WTC11 (cell line): ENCODE measurements around the gene GTF2H1. TPM values are rescaled to one million over a fixed set of nuclear protein-coding genes. Genes with fewer than 3 reads are reported as not detected.

Experiments used
- ATAC-seq: fragments of 200-7000 bp; cut with Tn5 transposase; 2 replicates; pipeline ENCODE4 v1.10.0; 2021; ENCODE audit warnings: mild to moderate bottlenecking, moderate library complexity
- CTCF ChIA-PET: fragments of 300-600 bp; sonication (Branson Sonifier 250); formaldehyde crosslinking; loops from one replicate; lab custom pipeline; 2021; ENCODE audit warnings: antibody characterized with exemption; lab: Charles Lee
- POLR2A ChIA-PET: fragments of 350-600 bp; sonication (Branson Sonifier 250); formaldehyde crosslinking; loops from one replicate; lab custom pipeline; 2021; ENCODE audit warnings: antibody characterized with exemption; lab: Charles Lee
- DNase-seq: peaks from one replicate; pipeline ENCODE4 v3.0.0; 2021; ENCODE audit warnings: low spot score
- H3K27ac Mint-ChIP-seq: 2 replicates; pipeline ENCODE4 v1.8.0; 2021; ENCODE audit warnings: mixed read lengths
- H3K27me3 Mint-ChIP-seq: 2 replicates; pipeline ENCODE4 v1.8.0; 2021; ENCODE audit warnings: low read depth, mild to moderate bottlenecking, moderate library complexity, mixed read lengths
- H3K36me3 Mint-ChIP-seq: 2 replicates; pipeline ENCODE4 v1.8.0; 2021; ENCODE audit warnings: mixed read lengths
- H3K4me1 Mint-ChIP-seq: 2 replicates; pipeline ENCODE4 v1.8.0; 2022; ENCODE audit warnings: mixed read lengths
- H3K4me3 Mint-ChIP-seq: 2 replicates; pipeline ENCODE4 v1.8.0; 2021; ENCODE audit warnings: mild to moderate bottlenecking, moderate library complexity, mixed read lengths
- H3K9me3 Mint-ChIP-seq: 2 replicates; pipeline ENCODE4 v1.8.0; 2021; ENCODE audit warnings: mixed read lengths
- ATF1 ChIP-seq: sonication (generic); formaldehyde crosslinking; IDR thresholded peaks from 2 replicates; pipeline ENCODE4 v1.8.1; 2023; ENCODE audit warnings: mild to moderate bottlenecking, moderate library complexity, missing genetic modification reagents
- ATF6 ChIP-seq: sonication (generic); formaldehyde crosslinking; IDR thresholded peaks from 2 replicates; pipeline ENCODE4 v1.8.1; 2023; ENCODE audit warnings: mild to moderate bottlenecking, missing genetic modification reagents
- E2F4 ChIP-seq: sonication (generic); formaldehyde crosslinking; IDR thresholded peaks from 2 replicates; pipeline ENCODE4 v1.8.1; 2022; ENCODE audit warnings: low read depth, mild to moderate bottlenecking, moderate library complexity, missing genetic modification reagents, borderline replicate concordance
- FOXP1 ChIP-seq: sonication (generic); formaldehyde crosslinking; IDR thresholded peaks from 2 replicates; pipeline ENCODE4 v1.8.0; 2022; ENCODE audit warnings: missing genetic modification reagents, mild to moderate bottlenecking, moderate library complexity, borderline replicate concordance
- FOXP4 ChIP-seq: sonication (generic); formaldehyde crosslinking; IDR thresholded peaks from 2 replicates; pipeline ENCODE4 v1.8.0; 2022; ENCODE audit warnings: mild to moderate bottlenecking, missing genetic modification reagents
- HMGXB4 ChIP-seq: sonication (generic); formaldehyde crosslinking; IDR thresholded peaks from 2 replicates; pipeline ENCODE4 v1.8.1; 2023; ENCODE audit warnings: mild to moderate bottlenecking, moderate library complexity, missing genetic modification reagents
- KAT7 ChIP-seq: sonication (generic); formaldehyde crosslinking; IDR thresholded peaks from 2 replicates; pipeline ENCODE4 v1.8.1; 2023; ENCODE audit warnings: missing genetic modification reagents, mild to moderate bottlenecking, borderline replicate concordance
- NR3C1 ChIP-seq: sonication (generic); formaldehyde crosslinking; conservative IDR thresholded peaks from 2 replicates; pipeline ENCODE4 v1.8.1; 2023; ENCODE audit warnings: low read depth, mild to moderate bottlenecking, missing genetic modification reagents
- OVOL2 ChIP-seq: fragments of 250-450 bp; sonication (Bioruptor Pico); IDR thresholded peaks from 2 replicates; pipeline ENCODE4 v1.9.0; 2021; ENCODE audit warnings: mild to moderate bottlenecking, borderline replicate concordance
- SOX15 ChIP-seq: fragments of 250-450 bp; sonication (Bioruptor Pico); IDR thresholded peaks from 2 replicates; pipeline ENCODE4 v1.9.0; 2021; ENCODE audit warnings: mild to moderate bottlenecking
- TEAD1 ChIP-seq: sonication (generic); formaldehyde crosslinking; IDR thresholded peaks from 2 replicates; pipeline ENCODE4 v1.8.0; 2022; ENCODE audit warnings: mild to moderate bottlenecking, missing genetic modification reagents
- TEAD4 ChIP-seq: sonication (generic); formaldehyde crosslinking; IDR thresholded peaks from 2 replicates; pipeline ENCODE4 v1.8.0; 2022; ENCODE audit warnings: mild to moderate bottlenecking, missing genetic modification reagents
- USF1 ChIP-seq: sonication (generic); formaldehyde crosslinking; IDR thresholded peaks from 2 replicates; pipeline ENCODE4 v1.8.0; 2022; ENCODE audit warnings: mild to moderate bottlenecking, missing genetic modification reagents
- ZNF317 ChIP-seq: sonication (generic); formaldehyde crosslinking; IDR thresholded peaks from 2 replicates; pipeline ENCODE4 v1.8.1; 2023; ENCODE audit warnings: low read depth, mild to moderate bottlenecking, moderate library complexity, missing genetic modification reagents, borderline replicate concordance
- ZNF671 ChIP-seq: fragments of 250-450 bp; sonication (Bioruptor Pico); IDR thresholded peaks from 2 replicates; pipeline ENCODE4 v1.8.0; 2021; ENCODE audit warnings: mild to moderate bottlenecking
- ZSCAN18 ChIP-seq: fragments of 250-450 bp; sonication (Bioruptor Pico); IDR thresholded peaks from 2 replicates; pipeline ENCODE4 v2.1.2; 2022; ENCODE audit warnings: mild to moderate bottlenecking, moderate library complexity
- total RNA-seq: library from RNA; stranded (reverse); gene quantifications from 3 replicates; pipeline ENCODE4 v1.2.3, GENCODE V29; 2021

The GTF2H1 gene
- total RNA-seq, 1 experiment from 2014 or later = 24.1 TPM

- TF ChIP-seq NR3C1 (CRISPR knock-in tag) (0 out of 2 replicates have a peak, but pooled peaks have one; percentile 38), ZNF317 (CRISPR knock-in tag) (0 out of 2 replicates have a peak, but pooled peaks have one; percentile 48), TEAD4 (CRISPR knock-in tag) (no peak), FOXP1 (peak; percentile 55; the same call in 1 of the 2 replicates), USF1 (CRISPR knock-in tag) (peak; percentile 62; the same call in 1 of the 2 replicates), HMGXB4 (CRISPR knock-in tag) (peak; percentile 71; the same call in 1 of the 2 replicates), TEAD1 (CRISPR knock-in tag) (0 out of 2 replicates have a peak, but pooled peaks have one; percentile 68), OVOL2 (CRISPR knock-in tag) (no peak), FOXP4 (CRISPR knock-in tag) (peak; percentile 85), ATF6 (CRISPR knock-in tag) (no peak), SOX15 (CRISPR knock-in tag) (no peak), ZSCAN18 (no peak), ZNF671 (0 out of 2 replicates have a peak, but pooled peaks have one; percentile 42)
Measured at GRCh38 chr11:18394275-18394927, 72.0 kb downstream of the GTF2H1 start, which contains the start of gene LDHA (continued).

- peaks cover 42% of the 10 kb centered on the region for H3K36me3 Mint-ChIP-seq
- H3K27me3 Mint-ChIP-seq = peaks cover 9% of the 10 kb centered on the region
- peaks cover 25% of the 10 kb centered on the region for H3K4me1 Mint-ChIP-seq
- H3K27ac Mint-ChIP-seq = peak overlapping the region; percentile 96
- H3K9me3 Mint-ChIP-seq = no peaks in the 10 kb centered on the region
- DNase-seq (no peak), ATAC-seq (no peak)
- POLR2A ChIA-PET = interaction anchor here (1.0 to 2.2 kb wide), 7 partner anchors 12 to 256 kb away, joined by 3 to 14 read pairs (median 4); partner anchors contain the start of genes LDHC and TSG101
- CTCF ChIA-PET = interaction anchor here (1.0 to 2.9 kb wide), 10 partner anchors 15 to 404 kb away, joined by 3 to 22 read pairs (median 4); no protein-coding TSS in a partner anchor
- TF ChIP-seq ATF1 (CRISPR knock-in tag) (no peak), E2F4 (0 out of 2 replicates have a peak, but pooled peaks have one; percentile 16), KAT7 (no peak)
- peak overlapping the region; percentile 98 for H3K4me3 Mint-ChIP-seq
Measured at GRCh38 chr11:18394928-18395734, 72.8 kb downstream of the GTF2H1 start.
